Endothelial cell of umbilical vein (primary cell): ENCODE measurements around the gene GNAO1. TPM values are rescaled to one million over a fixed set of nuclear protein-coding genes. Genes with fewer than 3 reads are reported as not detected.

Experiments
- BruUV-seq: library from RNA; stranded (reverse); fragments of 400-500 nt; replicated peaks from 2 replicates; lab custom pipeline; 2021; lab: Mats Ljungman, UMichigan
- CTCF ChIA-PET: fragments of 300-600, 350-600 bp; sonication (Branson Sonifier 250); formaldehyde crosslinking; loops from one replicate; lab custom pipeline; 2021; ENCODE audit warnings: antibody characterized with exemption, inconsistent platforms; lab: Charles Lee
- POLR2A ChIA-PET: fragments of 300-600, 350-600 bp; sonication (Branson Sonifier 250); formaldehyde crosslinking; loops from one replicate; lab custom pipeline; 2021; ENCODE audit warnings: antibody characterized with exemption, inconsistent platforms; lab: Charles Lee
- DNase-seq: peaks from one replicate; pipeline ENCODE4 v3.0.0-alpha.2; 2011; ENCODE audit warnings: low read depth, low spot score
- FAIRE-seq: peaks from 2 replicates; lab custom pipeline; 2011; peaks lifted over from hg19 to GRCh38; lab: Jason Lieb, UNC
- H2AFZ ChIP-seq: 2 replicates; pipeline ENCODE4 v1.6.0; 2012; ENCODE audit warnings: low read depth, low read length, control low read depth, inconsistent platforms
- H3K27ac ChIP-seq: 2 replicates; pipeline ENCODE4 v1.5.1; 2011; ENCODE audit warnings: low read depth, mild to moderate bottlenecking, control low read depth, low read length, moderate library complexity; ENCODE audit not compliant: insufficient read depth
- H3K27me3 ChIP-seq, 2 experiments: 2 replicates each; pipeline versions ENCODE4 v1.6.0 to v1.6.1; 2011; ENCODE audit warnings: low read length in 2 of 2, mixed read lengths in 1 of 2; ENCODE audit not compliant: control insufficient read depth in 2 of 2, insufficient read depth in 2 of 2
- H3K36me3 ChIP-seq, 2 experiments: 2 replicates in 1 of 2; 3 replicates in 1 of 2; pipeline ENCODE4 v1.5.1; 2011; ENCODE audit warnings: low read length in 2 of 2, mild to moderate bottlenecking in 1 of 2, moderate library complexity in 1 of 2; ENCODE audit not compliant: control insufficient read depth in 2 of 2, insufficient read depth in 2 of 2; ENCODE audit errors: extremely low read depth in 1 of 2
- H3K4me1 ChIP-seq: 3 replicates; pipeline ENCODE4 v1.5.1; 2011; ENCODE audit warnings: mild to moderate bottlenecking, low read length; ENCODE audit not compliant: control insufficient read depth, insufficient read depth; ENCODE audit errors: extremely low read depth
- H3K4me2 ChIP-seq: 2 replicates; pipeline ENCODE4 v1.6.1; 2011; ENCODE audit warnings: low read length, control low read depth, mixed read lengths; ENCODE audit not compliant: insufficient read depth
- H3K4me3 ChIP-seq, 3 experiments: fragments of 200-600 bp in 1 of 3; sonication (generic), shearing (Covaris generic) in 1 of 3; replicated peaks in 1 of 3; 2 replicates each; pipeline ENCODE4 v1.5.1; 2011 to 2016; ENCODE audit warnings: control low read depth in 3 of 3, low read length in 3 of 3, mild to moderate bottlenecking in 2 of 3, inconsistent platforms in 1 of 3, low read depth in 1 of 3, moderate library complexity in 1 of 3; ENCODE audit not compliant: insufficient read depth in 1 of 3
- H3K79me2 ChIP-seq: 2 replicates; pipeline ENCODE4 v1.6.0; 2012; ENCODE audit warnings: low read length, inconsistent platforms; ENCODE audit not compliant: control insufficient read depth, insufficient read depth
- H3K9ac ChIP-seq: replicated peaks from 2 replicates; pipeline ENCODE3; 2011; ENCODE audit warnings: low read length, control low read depth; ENCODE audit not compliant: insufficient read depth; ENCODE audit errors: extremely low read depth
- H3K9me1 ChIP-seq: replicated peaks from 3 replicates; pipeline ENCODE4 v1.6.0; 2011; ENCODE audit warnings: mild to moderate bottlenecking, low read length; ENCODE audit not compliant: control insufficient read depth, insufficient read depth; ENCODE audit errors: extremely low read depth
- H3K9me3 ChIP-seq: replicated peaks from 2 replicates; pipeline ENCODE4 v1.5.1; 2012; ENCODE audit warnings: low read length, inconsistent platforms; ENCODE audit not compliant: control insufficient read depth, insufficient read depth
- H4K20me1 ChIP-seq: replicated peaks from 2 replicates; pipeline ENCODE3; 2011; ENCODE audit warnings: mild to moderate bottlenecking, low read length; ENCODE audit not compliant: control insufficient read depth, insufficient read depth; ENCODE audit errors: extremely low read depth
- EZH2 ChIP-seq: IDR thresholded peaks from 2 replicates; pipeline ENCODE4 v1.6.1; 2012; ENCODE audit warnings: borderline replicate concordance, low read depth, mild to moderate bottlenecking, moderate library complexity, low read length, inconsistent platforms; ENCODE audit not compliant: severe bottlenecking
- FOS ChIP-seq: IDR thresholded peaks from 2 replicates; pipeline ENCODE4 v1.6.1; 2011; ENCODE audit warnings: mild to moderate bottlenecking, low read length, moderate library complexity, borderline replicate concordance; ENCODE audit not compliant: insufficient read depth
- GATA2 ChIP-seq: IDR thresholded peaks from 2 replicates; pipeline ENCODE4 v1.7.0; 2011; ENCODE audit warnings: low read depth, mild to moderate bottlenecking, moderate library complexity, mixed read lengths, low read length; ENCODE audit not compliant: insufficient read length, insufficient read depth
- JUN ChIP-seq: IDR thresholded peaks from 2 replicates; pipeline ENCODE4 v1.6.1; 2011; ENCODE audit warnings: borderline replicate concordance, low read depth; ENCODE audit not compliant: insufficient read length, insufficient read depth
- MYC ChIP-seq: IDR thresholded peaks from one replicate; pipeline ENCODE4 v1.6.1; 2011; ENCODE audit warnings: mild to moderate bottlenecking, low read depth, low read length
- POLR2A ChIP-seq: IDR thresholded peaks from 2 replicates; pipeline ENCODE4 v1.6.1; 2012; ENCODE audit warnings: low read depth, mild to moderate bottlenecking, control low read depth, low read length
- POLR2AphosphoS5 ChIP-seq: IDR thresholded peaks from 2 replicates; pipeline ENCODE4 v1.6.1; 2012; ENCODE audit warnings: low read depth, mild to moderate bottlenecking, control low read depth, low read length, moderate library complexity; ENCODE audit not compliant: insufficient read depth
- dilution Hi-C: fragments of 300-500 bp; cut with MboI; formaldehyde crosslinking; loops from one replicate; pipeline ENCODE4 v1.15.0; 2019; ENCODE audit warnings: low sequenced_read_pairs; ENCODE audit not compliant: extremely low pct_ligation_motif_present
- intact Hi-C: fragments of 100-400 bp; cut with micrococcal nuclease; formaldehyde crosslinking; loops from one replicate; pipeline ENCODE4 v1.10.0; 2022
- polyA plus RNA-seq, 4 experiments: library from polyadenylated mRNA; depleted of rRNA in 3 of 4; stranded (reverse) in 3 of 4; unstranded in 1 of 4; fragments of >200 nt; gene quantifications; 2 replicates each; pipeline versions ENCODE4 v1.2.1 to v1.2.3, GENCODE V29; 2011 to 2012; ENCODE audit warnings: missing spikeins in 1 of 4
- total RNA-seq: library from RNA; stranded (reverse); gene quantifications from 2 replicates; pipeline ENCODE4 v1.2.3, GENCODE V29; 2021
- TF ChIP-seq, protein P1 (sequence below): IDR thresholded peaks from 2 replicates; pipeline ENCODE4 v1.6.1; 2011; ENCODE audit not compliant: insufficient read depth, insufficient read length
- TF ChIP-seq, protein P2 (sequence below), 2 donors: IDR thresholded peaks; 1 replicate in 1 of 2; 2 replicates in 1 of 2; pipeline ENCODE4 v1.5.1; 2011; ENCODE audit warnings: low read length in 2 of 2, mild to moderate bottlenecking in 2 of 2, moderate library complexity in 2 of 2, control low read depth in 1 of 2, inconsistent platforms in 1 of 2, low read depth in 1 of 2; ENCODE audit not compliant: insufficient read depth in 1 of 2; ENCODE audit errors: extremely low read depth in 1 of 2

Gene GNAO1
- total and polyA plus RNA-seq, 2 donors (not counting 3 experiments of a cell fraction or from before 2014, with no cell fraction given), result not detected

DNA sequence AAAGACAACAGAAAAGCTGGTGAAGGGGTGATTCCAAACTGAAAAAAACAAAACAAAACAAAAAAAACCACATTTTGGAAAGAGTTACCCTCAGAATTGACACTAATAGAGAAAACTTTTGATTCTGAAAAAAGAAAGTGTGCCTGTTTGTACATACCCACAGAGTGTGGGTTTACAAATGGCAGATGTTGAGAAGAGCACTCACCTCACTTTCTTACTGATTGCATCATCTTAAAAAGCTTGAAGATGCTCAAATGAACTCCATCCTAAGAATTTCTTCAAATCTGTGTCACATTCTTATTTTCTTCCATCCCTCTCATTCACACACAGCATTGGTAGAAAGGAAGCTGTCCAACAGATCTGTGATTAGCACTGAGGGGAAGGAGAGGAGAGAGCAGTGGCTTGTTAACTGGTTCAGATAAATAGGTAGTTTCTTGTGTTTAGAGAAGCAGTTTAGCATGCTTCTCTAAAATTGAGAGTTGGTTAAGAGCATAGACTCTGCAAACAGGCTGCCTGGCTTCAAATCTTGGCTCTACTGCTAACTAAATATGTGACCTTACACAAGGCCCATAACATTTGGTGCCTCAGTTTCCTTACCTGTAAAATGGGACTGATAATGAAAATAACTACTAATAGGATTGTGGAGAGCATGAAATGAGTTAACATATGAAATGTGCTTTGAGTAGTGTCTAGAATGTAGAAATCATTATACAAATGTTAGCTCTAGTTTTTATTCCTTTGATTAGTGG, 6.9 kb downstream of the GNAO1 start:
- H4K20me1 ChIP-seq, result no peaks in the 10 kb centered on the region
- CTCF ChIA-PET, result no interaction called here
- peaks cover 23 to 25% of the 10 kb centered on the region in 2 experiments for H3K27me3 ChIP-seq
- TF ChIP-seq POLR2A (no peak), GATA2 (no peak), MYC (no peak), POLR2AphosphoS5 (no peak), FOS (no peak), EZH2 (no peak), JUN (no peak)
- TF ChIP-seq, protein P1, sequence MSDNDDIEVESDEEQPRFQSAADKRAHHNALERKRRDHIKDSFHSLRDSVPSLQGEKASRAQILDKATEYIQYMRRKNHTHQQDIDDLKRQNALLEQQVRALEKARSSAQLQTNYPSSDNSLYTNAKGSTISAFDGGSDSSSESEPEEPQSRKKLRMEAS, result no peak
- TF ChIP-seq, protein P2, sequence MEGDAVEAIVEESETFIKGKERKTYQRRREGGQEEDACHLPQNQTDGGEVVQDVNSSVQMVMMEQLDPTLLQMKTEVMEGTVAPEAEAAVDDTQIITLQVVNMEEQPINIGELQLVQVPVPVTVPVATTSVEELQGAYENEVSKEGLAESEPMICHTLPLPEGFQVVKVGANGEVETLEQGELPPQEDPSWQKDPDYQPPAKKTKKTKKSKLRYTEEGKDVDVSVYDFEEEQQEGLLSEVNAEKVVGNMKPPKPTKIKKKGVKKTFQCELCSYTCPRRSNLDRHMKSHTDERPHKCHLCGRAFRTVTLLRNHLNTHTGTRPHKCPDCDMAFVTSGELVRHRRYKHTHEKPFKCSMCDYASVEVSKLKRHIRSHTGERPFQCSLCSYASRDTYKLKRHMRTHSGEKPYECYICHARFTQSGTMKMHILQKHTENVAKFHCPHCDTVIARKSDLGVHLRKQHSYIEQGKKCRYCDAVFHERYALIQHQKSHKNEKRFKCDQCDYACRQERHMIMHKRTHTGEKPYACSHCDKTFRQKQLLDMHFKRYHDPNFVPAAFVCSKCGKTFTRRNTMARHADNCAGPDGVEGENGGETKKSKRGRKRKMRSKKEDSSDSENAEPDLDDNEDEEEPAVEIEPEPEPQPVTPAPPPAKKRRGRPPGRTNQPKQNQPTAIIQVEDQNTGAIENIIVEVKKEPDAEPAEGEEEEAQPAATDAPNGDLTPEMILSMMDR (IDR thresholded peaks at IDR 0.05; ENCODE audit: extremely low read depth in 1 of 2, insufficient read depth in 1 of 2, low read depth in 1 of 2, low read length in 2 of 2), result no peak
- H3K27ac ChIP-seq, result no peak overlapping the region
- no peak overlapping the region for H2AFZ ChIP-seq
- H3K9me3 ChIP-seq, result no peaks in the 10 kb centered on the region
- H3K4me1 ChIP-seq, result no peaks in the 10 kb centered on the region
- dilution Hi-C loops (no loop called here), intact Hi-C loops (loop anchor here (10.0 kb wide), 1 partner anchor 117 kb away; no protein-coding TSS in a partner anchor)
- H3K9me1 ChIP-seq, result no peaks in the 10 kb centered on the region
- H3K4me2 ChIP-seq, result no peak overlapping the region
- DNase-seq (no peak), FAIRE-seq (no peak)
- H3K79me2 ChIP-seq, result no peaks in the 10 kb centered on the region
- POLR2A ChIA-PET, result no interaction called here
- BruUV-seq, result no TSS peak
- no peak overlapping the region for H3K9ac ChIP-seq
- H3K4me3 ChIP-seq, result no peak overlapping the region
- H3K36me3 ChIP-seq, result no peaks in the 10 kb centered on the region
